ENCODE results near the gene APH1A.
"Not testable (repeated sequence)": the region's sequence is repeated elsewhere in the genome, so short reads cannot be mapped to it uniquely, and the experiment has no call there.

Gene APH1A

DNA sequence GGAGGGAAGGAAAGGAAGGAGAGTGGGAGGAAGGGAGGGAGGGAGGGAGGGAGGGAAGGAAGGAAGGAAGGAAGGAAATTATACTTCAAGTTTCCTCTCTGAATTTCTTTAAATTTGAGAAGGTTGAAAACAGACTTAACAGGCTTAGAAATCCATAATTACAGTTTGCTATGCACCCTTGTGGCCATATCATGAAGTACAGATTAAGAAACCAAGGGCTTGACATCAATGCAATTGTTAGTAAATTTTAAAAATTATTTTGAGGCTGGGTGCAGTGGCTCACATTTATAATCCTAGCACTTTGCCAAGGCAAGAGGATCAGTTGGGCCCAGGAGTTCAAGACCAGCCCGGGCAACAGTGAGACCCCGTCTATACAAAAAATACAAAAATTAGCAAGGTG is 47.3 kb downstream of the APH1A start:
- no peak overlapping the region for H3K4me3 ChIP-seq (ENCODE audit: low read depth, low read length)
- DNase-seq (ENCODE audit: low read depth) = peak; percentile 40
- TF ChIP-seq, protein P1, sequence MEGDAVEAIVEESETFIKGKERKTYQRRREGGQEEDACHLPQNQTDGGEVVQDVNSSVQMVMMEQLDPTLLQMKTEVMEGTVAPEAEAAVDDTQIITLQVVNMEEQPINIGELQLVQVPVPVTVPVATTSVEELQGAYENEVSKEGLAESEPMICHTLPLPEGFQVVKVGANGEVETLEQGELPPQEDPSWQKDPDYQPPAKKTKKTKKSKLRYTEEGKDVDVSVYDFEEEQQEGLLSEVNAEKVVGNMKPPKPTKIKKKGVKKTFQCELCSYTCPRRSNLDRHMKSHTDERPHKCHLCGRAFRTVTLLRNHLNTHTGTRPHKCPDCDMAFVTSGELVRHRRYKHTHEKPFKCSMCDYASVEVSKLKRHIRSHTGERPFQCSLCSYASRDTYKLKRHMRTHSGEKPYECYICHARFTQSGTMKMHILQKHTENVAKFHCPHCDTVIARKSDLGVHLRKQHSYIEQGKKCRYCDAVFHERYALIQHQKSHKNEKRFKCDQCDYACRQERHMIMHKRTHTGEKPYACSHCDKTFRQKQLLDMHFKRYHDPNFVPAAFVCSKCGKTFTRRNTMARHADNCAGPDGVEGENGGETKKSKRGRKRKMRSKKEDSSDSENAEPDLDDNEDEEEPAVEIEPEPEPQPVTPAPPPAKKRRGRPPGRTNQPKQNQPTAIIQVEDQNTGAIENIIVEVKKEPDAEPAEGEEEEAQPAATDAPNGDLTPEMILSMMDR (IDR thresholded peaks at IDR 0.05; ENCODE audit: low read depth, low read length) = peak; percentile 32
- no peak for TF ChIP-seq MYC (IDR thresholded peaks at IDR 0.05; ENCODE audit: low read depth, low read length)

DNA sequence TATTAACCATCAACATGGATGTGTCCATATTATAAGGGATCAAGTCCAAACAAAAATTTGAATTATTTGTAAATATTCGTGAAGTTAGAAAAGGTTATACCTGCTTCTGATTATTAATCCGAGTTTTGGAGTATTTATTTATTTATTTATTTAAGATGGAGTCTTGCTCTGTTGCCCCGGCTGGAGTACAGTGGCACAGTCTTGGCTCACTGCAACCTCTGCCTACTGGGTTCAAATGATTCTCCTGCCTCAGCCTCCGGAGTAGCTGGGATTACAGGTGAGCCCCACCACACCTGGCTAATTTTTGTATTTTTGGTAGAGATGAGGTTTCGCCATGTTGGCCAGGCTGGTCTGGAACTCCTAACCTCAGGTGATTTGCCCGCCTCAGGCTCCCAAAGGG is 53.0 kb downstream of the APH1A start:
- not testable (repeated sequence) for H3K4me3 ChIP-seq (ENCODE audit: low read depth, low read length); DNase-seq (ENCODE audit: low read depth)

Measured in NB4 (cell line).